NCI-H128 (cell line): ENCODE data around the gene CYFIP1.

Experiments used
- DNase-seq: peaks from one replicate; lab custom pipeline; 2025; ENCODE audit not compliant: unreplicated experiment; lab: John Stamatoyannopoulos, UW

CYFIP1 gene

GRCh38 chr15:22968366-22968765 lies 11.8 kb downstream of the CYFIP1 start:
- DNase-seq = no peak

- no peak for DNase-seq
Measured at GRCh38 chr15:22967084-22967770, 12.9 kb downstream of the CYFIP1 start.

DNA sequence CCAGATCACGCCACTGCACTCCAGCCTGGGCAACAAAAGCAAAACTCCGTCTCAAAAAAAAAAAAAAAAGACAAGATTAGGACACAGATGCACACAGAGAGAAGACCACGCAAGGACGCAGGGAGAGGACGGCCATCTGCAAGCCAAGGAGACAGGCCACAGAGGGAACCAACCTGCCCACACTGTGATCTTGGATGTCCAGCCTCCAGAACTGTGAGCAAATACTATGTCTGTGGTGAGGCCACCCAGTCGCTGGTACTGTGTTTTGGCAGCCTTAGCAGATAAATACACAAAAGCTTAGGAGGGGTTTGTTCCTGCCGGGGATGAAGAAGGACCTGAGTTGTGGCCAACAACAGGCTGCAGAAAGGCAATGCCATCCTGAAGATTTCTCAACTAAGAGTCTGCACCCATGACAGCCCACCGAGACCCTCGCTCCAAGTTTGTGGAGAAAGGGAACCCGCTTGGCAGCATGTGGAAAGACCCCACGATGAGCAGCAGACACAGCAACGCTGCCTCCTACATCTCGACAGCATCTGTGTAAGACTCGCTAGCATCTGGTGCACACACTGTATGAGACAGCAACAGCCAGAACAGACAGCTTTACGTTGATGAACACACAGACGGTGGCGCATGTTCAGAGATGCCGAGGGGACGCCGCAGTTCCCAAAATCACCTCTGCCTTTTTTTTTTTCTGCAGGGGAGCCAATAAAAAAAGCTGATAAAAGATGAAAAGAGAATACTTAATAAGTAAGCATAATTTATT lies 13.7 kb downstream of the CYFIP1 start:
- no peak for DNase-seq

- DNase-seq = no peak
Measured at GRCh38 chr15:22963641-22964040, 16.5 kb downstream of the CYFIP1 start.

DNA sequence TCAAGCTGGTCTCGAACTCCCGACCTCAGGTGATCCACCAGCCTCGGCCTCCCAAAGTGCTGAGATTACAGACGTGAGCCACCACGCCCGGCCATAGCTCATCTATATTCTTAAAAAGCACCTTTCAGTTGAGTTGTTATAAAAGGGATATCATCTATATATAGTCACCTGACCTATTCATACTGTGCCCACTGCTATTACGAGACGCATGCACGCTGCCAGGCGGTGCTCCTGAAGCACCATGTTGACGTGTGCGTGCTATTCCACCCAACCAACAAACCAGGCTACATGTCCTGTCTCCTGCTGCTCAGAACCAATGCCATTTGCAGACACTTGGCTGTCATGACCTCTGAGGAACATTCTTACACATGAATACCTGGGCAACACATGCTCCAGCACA lies 17.6 kb downstream of the CYFIP1 start:
- no peak for DNase-seq

- DNase-seq = no peak
Measured at GRCh38 chr15:22961762-22962161, 18.4 kb downstream of the CYFIP1 start.

DNA sequence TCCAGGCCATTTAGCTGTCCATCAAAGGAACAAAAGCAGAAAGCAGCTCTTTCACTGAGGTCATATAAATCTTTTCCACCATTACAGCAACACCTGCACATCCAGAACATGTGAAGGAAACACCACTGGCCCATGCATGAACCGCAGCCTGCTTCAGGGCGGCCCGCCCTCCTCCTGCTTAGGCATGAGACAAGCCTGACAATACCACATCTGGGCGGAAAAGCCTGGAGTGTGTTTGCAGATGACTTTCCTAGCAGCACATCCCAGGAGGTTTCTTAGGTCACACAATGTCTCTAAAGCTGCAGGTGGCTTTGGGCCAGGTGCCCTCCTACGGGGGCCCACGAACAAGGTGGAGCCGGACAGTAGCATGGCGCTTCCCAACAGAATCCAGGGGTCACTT lies 19.6 kb downstream of the CYFIP1 start:
- no peak for DNase-seq

DNA sequence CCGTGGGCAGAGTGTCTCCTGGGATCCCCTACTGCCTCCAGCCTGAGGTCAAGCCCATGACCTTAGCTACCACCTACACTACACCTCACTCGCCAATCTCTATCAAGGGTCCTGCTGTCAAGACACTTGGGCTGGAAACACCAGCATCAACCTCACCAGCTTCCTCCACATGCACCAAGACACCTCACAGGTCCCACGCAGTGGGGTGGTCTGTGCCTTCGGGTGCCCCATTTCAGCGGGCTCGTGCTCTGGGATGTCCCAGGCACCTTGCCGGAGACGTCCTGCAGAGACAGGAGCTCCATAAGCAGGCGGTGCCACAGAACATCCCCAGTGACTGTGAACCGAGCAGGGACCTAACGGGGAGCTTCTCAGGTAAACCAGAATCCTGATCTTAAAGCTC lies 20.0 kb downstream of the CYFIP1 start:
- no peak for DNase-seq

DNA sequence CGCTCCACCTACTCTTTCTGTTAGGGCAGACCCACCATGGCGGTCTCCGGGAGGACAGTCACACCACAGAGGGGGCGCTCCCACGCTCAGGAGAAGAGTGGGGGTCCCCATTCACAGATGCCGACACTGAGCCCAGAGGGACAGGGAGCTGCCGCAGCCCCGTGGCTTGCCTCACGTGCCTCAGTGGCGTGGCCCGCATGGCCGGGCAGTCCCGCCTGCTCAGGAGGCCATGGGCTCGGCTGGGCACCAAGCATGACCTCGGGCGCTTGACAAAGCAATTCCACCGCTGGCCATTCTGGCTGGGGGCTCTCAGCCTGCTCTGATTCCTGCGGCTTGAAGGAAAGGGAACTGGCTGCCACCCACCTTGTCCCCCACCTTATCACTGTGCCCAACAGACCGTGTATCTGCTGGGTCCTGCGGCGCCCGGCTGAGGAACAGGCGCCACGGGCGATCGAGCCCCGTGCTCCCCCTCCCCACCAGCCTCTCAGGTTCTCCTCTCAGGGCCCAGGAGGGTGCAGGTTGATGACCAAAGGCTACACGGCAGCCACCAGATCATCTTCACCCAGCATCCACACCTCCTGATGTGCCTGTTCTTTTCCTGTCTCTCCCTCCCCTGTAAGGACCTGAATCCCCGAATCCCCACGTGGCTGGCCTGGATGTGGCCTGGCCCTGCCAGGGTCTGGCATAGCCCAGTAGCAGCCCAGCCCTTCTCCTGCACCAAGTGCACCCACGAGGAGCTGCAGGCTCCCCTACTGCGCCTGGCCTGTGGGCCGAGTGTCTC lies 20.7 kb downstream of the CYFIP1 start:
- DNase-seq = no peak

DNA sequence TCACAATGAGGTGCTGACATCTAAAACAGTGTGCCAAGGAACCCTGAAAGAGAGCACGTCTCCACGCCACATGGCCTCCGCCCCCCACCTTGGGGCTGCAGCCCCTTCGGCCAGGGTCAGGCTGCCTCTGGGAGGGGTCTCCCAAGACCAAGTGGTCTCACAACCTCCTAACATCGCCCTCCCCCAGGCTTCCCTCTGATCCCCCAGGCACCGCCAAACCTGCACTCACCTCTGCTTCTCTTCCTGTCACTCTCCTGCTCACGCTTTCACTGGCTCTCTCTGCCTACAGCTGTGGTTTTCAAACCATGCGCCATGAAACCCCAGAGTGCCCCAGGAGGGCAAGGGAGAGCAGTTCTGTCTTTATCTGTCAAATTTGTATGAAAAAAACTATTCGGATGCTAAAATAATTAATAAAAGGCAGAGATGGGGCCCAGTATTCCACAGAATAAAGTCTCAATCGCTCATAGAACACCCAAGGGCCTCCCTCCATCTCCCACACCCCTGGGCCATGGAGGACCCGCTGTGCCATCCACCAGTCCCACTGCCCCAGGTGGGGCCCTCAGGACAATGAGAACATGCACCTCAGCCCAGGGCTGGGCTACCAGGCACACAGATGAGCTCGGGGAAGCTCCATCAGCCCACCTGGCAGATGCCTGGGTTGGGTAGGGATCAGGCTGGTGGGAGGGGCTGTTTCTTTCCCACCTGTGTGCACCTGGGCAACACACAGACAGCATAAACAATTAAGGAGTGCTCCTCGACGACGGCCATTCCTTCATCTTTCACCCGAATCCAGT lies 21.5 kb downstream of the CYFIP1 start:
- no peak for DNase-seq

DNA sequence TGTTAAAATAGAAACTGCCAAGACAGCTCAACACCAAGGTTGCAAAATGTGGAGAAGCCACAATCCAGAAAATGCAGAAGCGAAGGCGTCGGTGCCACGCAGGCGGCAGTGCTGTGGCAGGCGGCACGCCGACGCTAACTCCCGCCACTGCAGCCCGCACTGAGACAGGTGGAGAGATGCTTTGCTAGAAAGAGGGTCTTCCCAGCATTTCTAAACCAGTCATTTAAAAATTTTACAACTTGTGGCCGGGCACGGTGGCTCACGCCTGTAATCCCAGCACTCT lies 23.2 kb downstream of the CYFIP1 start:
- DNase-seq = no peak

DNA sequence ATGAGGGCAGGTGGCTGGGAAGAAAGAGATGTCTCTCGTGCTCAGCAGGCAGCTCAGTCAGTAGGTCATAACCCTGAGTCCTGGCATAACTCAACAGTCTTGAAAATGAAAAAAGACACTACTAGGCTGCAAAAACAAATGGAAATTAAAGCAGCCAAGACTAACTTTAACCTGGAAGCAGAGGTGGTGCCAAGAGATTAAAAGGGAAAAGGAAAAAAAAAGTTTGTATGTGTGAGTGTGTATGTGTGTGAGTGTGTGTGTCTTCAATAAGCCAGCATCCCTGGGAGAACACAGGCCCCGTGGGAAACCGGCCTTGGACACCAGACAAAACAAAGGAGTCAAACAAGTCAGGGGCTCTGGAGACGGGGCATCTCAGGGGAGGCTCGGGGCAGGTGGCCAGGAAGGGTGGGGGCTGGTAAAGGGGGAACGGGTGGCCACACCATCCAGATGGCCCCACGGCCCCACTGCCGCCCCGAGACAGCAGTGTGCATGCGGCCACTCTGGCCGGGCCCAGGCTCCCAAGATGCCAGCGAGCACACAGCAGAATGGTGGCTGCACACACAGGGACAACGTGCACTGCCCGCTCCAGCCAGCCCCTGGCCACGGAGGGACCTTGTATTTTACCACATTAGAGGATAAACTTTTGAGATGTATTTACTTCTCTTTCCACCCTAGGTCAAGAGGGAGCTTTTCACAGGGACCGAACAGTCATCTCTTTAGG lies 23.8 kb downstream of the CYFIP1 start:
- DNase-seq = no peak

GRCh38 chr15:22955544-22956119 lies 24.5 kb downstream of the CYFIP1 start:
- no peak for DNase-seq

GRCh38 chr15:22954798-22955543 lies 25.2 kb downstream of the CYFIP1 start:
- no peak for DNase-seq

- no peak for DNase-seq
Measured at GRCh38 chr15:22954326-22954725, 25.8 kb downstream of the CYFIP1 start.

- DNase-seq = no peak
Measured at GRCh38 chr15:22952796-22953579, 27.2 kb downstream of the CYFIP1 start.

- DNase-seq = no peak
Measured at GRCh38 chr15:22951381-22952280, 28.5 kb downstream of the CYFIP1 start.

DNA sequence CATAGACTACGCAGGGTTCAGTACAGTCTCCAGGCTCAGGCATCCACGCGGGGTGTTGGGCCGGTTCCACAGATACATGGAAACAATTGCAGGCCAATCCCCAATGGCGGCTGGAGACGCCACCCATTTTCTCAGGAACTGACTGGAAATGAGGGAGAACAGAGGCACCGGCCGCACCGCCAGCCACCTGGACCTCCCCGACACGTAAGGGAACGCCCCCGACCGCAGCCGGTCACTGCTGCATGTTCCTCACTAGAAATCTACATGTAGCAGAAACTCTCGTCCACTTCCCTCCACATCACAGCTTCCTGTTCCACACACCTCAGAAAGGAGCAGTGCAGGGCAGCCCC lies 29.2 kb downstream of the CYFIP1 start:
- DNase-seq = no peak
